Tibial nerve (tissue), 4 donors: ENCODE results near the gene MRPL38.

Source experiments
- CTCF ChIP-seq, 5 experiments: fragments of 200-600 bp in 3 of 5; fragments of 450-650 bp in 2 of 5; sonication (generic) in 3 of 5; IDR thresholded peaks; one replicate each; pipeline ENCODE4 v1.5.1; 2016 to 2019; ENCODE audit warnings: antibody characterized with exemption in 5 of 5, mild to moderate bottlenecking in 3 of 5, moderate library complexity in 2 of 5
- EP300 ChIP-seq, 2 donors: sonication (generic); formaldehyde crosslinking; IDR thresholded peaks; one replicate each; pipeline ENCODE4 v1.6.1; 2017; ENCODE audit warnings: antibody characterized with exemption in 2 of 2, mild to moderate bottlenecking in 1 of 2
- POLR2A ChIP-seq, 2 donors: fragments of 450-650 bp; IDR thresholded peaks; one replicate each; pipeline ENCODE4 v1.6.1; 2017; ENCODE audit warnings: antibody characterized with exemption in 2 of 2, mild to moderate bottlenecking in 2 of 2, moderate library complexity in 2 of 2

- TF ChIP-seq CTCF (IDR thresholded peaks at IDR 0.05) (no peak), EP300 (IDR thresholded peaks at IDR 0.05) (no peak), POLR2A (IDR thresholded peaks at IDR 0.05) (no peak)
Measured at GRCh38 chr17:75925912-75926311, 21.2 kb upstream of the MRPL38 start.
